Epidermal melanocyte (primary cell): ENCODE measurements around the gene RNF43.

Experiments used
- DNase-seq: peaks from one replicate; pipeline ENCODE4 v3.0.0; 2011; ENCODE audit warnings: low spot score; ENCODE audit not compliant: insufficient read length

The RNF43 gene

GRCh38 chr17:58382108-58382871 lies 35.0 kb downstream of the RNF43 start:
- DNase-seq = no peak

GRCh38 chr17:58381124-58382035 lies 36.0 kb downstream of the RNF43 start:
- no peak for DNase-seq

- no peak for DNase-seq
These were observed 36.9 kb downstream of the RNF43 start for GRCh38 chr17:58380207-58381123.

- no peak for DNase-seq
These were observed 37.9 kb downstream of the RNF43 start for GRCh38 chr17:58379511-58379824.

- no peak for DNase-seq
These were observed 38.4 kb downstream of the RNF43 start for GRCh38 chr17:58378733-58379510.

- DNase-seq = no peak
These were observed 39.7 kb downstream of the RNF43 start for GRCh38 chr17:58377661-58378060.

GRCh38 chr17:58377093-58377601 lies 40.2 kb downstream of the RNF43 start:
- no peak for DNase-seq

- no peak for DNase-seq
These were observed 40.8 kb downstream of the RNF43 start for GRCh38 chr17:58376472-58377000.

- DNase-seq = no peak
These were observed 41.5 kb downstream of the RNF43 start for GRCh38 chr17:58375811-58376210.

GRCh38 chr17:58375256-58375655 lies 42.1 kb downstream of the RNF43 start:
- DNase-seq = no peak

GRCh38 chr17:58373923-58374322 lies 43.4 kb downstream of the RNF43 start:
- no peak for DNase-seq

GRCh38 chr17:58373003-58373402 lies 44.3 kb downstream of the RNF43 start:
- DNase-seq = no peak

GRCh38 chr17:58371300-58371950 lies 45.9 kb downstream of the RNF43 start:
- DNase-seq = no peak

- DNase-seq = no peak
These were observed 46.6 kb downstream of the RNF43 start for GRCh38 chr17:58370716-58371115.

GRCh38 chr17:58370309-58370708 lies 47.0 kb downstream of the RNF43 start:
- DNase-seq = no peak

- DNase-seq = no peak
These were observed 47.9 kb downstream of the RNF43 start for GRCh38 chr17:58369214-58370031.

GRCh38 chr17:58368860-58369213 lies 48.5 kb downstream of the RNF43 start:
- DNase-seq = no peak
